GM10248 (cell line): ENCODE data around the gene HTR3B.

ENCODE experiments used
- CTCF ChIA-PET: fragments of 300-600 bp; sonication (Branson Sonifier 250); formaldehyde crosslinking; extraction: SDS; loops from one replicate; lab custom pipeline; 2021; ENCODE audit warnings: antibody characterized with exemption; lab: Yijun Ruan, JAX
- POLR2A ChIA-PET: fragments of 350-650 bp; sonication (Branson Sonifier 250); formaldehyde crosslinking; extraction: SDS; loops from one replicate; lab custom pipeline; 2020; ENCODE audit warnings: antibody characterized with exemption; lab: Yijun Ruan, JAX
- DNase-seq: peaks from one replicate; pipeline ENCODE4 v3.0.0; 2012; ENCODE audit errors: extremely low spot score
- TF ChIP-seq, protein P1 (sequence below): IDR thresholded peaks from 2 replicates; pipeline ENCODE4 v1.5.1; 2012; ENCODE audit warnings: mild to moderate bottlenecking, low read depth; ENCODE audit errors: extremely low read depth, missing control alignments, control extremely low read depth

Gene HTR3B

DNA sequence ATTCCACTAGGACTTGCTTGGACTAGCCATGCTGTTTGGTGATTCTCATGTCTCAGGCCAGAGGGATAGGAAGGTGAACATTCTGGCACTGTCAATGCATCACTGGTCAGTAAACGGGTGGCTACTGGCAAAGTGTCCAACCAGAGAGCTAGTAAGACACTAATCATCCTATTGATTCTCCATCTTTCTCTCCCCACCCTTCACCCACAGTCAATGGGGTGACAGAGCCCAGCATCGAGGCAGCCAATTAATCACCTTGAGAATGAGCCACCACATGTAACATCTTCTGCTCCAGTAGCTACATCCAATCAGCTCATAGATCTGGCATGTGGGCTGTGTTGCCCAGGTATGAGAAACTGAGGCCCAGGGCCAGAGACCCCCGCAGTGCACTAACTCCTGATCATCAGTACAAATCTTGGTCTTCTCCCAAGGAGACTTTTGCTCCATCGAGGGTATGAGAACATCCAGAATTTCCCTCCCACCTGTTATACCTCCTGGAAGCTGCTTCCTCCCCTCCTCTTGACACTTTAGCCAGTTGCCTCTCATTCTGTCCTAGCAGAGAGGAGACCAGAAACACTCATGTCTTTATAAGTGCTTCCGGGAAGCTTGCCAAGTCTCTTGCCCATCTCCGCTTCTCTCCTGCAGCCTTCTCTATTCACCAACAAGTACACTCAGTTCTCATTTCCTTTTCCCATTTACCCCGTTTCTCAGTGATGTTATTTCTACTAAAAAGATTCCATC is 87.3 kb downstream of the HTR3B start:
- ChIA-PET CTCF (interaction anchor here (1.6 to 6.2 kb wide), 2 partner anchors 96 to 270 kb away, joined by 3 to 80 read pairs; no protein-coding TSS in a partner anchor), POLR2A (no interaction called here)
- TF ChIP-seq, protein P1, sequence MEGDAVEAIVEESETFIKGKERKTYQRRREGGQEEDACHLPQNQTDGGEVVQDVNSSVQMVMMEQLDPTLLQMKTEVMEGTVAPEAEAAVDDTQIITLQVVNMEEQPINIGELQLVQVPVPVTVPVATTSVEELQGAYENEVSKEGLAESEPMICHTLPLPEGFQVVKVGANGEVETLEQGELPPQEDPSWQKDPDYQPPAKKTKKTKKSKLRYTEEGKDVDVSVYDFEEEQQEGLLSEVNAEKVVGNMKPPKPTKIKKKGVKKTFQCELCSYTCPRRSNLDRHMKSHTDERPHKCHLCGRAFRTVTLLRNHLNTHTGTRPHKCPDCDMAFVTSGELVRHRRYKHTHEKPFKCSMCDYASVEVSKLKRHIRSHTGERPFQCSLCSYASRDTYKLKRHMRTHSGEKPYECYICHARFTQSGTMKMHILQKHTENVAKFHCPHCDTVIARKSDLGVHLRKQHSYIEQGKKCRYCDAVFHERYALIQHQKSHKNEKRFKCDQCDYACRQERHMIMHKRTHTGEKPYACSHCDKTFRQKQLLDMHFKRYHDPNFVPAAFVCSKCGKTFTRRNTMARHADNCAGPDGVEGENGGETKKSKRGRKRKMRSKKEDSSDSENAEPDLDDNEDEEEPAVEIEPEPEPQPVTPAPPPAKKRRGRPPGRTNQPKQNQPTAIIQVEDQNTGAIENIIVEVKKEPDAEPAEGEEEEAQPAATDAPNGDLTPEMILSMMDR, result no peak
- DNase-seq, result no peak

DNA sequence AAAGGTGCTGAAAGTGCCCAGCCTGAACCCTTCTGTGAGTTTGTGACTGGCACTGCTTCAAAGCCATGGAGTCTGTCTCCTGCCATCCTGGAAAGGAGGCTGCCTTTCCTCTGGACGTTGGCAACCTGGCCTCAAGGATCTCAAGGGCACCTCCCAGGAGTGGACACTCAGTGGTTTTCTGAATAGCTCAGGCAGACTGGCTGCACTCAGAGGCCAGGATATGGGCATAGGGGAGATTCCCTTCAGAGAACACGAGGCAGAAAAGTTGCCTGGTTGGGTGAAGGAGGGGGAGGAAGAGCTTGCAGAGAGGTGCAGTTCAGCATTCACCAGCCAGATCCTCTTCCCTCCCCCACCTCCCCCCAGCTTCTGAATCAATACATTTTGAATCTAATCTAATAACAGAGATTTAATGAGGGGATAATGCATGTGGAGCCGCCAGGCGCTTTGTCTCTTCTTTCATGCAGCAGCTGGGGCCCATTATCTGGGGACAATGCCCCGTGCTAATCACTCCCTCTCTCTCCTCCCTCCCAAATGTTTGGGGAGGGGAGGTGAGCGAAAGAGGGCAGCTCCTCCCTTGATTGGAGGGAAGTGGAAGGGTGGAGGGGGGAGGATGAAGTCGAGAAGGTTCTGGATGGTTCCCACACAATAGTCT is 88.0 kb downstream of the HTR3B start:
- DNase-seq, result no peak
- ChIA-PET POLR2A (no interaction called here), CTCF (interaction anchor here (1.4 to 6.2 kb wide), 3 partner anchors 9 to 269 kb away, joined by 3 to 80 read pairs (median 4); no protein-coding TSS in a partner anchor)
- TF ChIP-seq, protein P1, result no peak

GRCh38 chr11:113994077-113994954 is 89.7 kb downstream of the HTR3B start:
- CTCF ChIA-PET, result interaction anchor here (0.7 to 6.2 kb wide), 7 partner anchors 18 to 275 kb away, joined by 3 to 80 read pairs (median 3); no protein-coding TSS in a partner anchor
- DNase-seq, result peak; percentile 53
- POLR2A ChIA-PET, result no interaction called here
- TF ChIP-seq, protein P1, result peak; percentile 42
